GM12878 (cell line): ENCODE results near the gene EXOC7. TPM values are rescaled to one million over a fixed set of nuclear protein-coding genes. Genes with fewer than 3 reads are reported as not detected.

Source experiments
- ATAC-seq: fragments of 200-7000 bp; cut with Tn5 transposase; 3 replicates; pipeline ENCODE4 v1.9.1; 2020; ENCODE audit warnings: mild to moderate bottlenecking, moderate library complexity
- BruUV-seq: library from RNA; stranded (reverse); fragments of 400-500 nt; replicated peaks from 2 replicates; lab custom pipeline; 2021; lab: Mats Ljungman, UMichigan
- CTCF ChIA-PET: fragments of 300-600 bp; sonication (Branson Sonifier 250); formaldehyde crosslinking; extraction: SDS; loops from one replicate; lab custom pipeline; 2021; ENCODE audit warnings: inconsistent platforms; lab: Yijun Ruan, JAX
- POLR2A ChIA-PET: fragments of 350-600 bp; formaldehyde crosslinking; extraction: SDS; loops from one replicate; lab custom pipeline; 2021; ENCODE audit warnings: inconsistent platforms; lab: Charles Lee
- RAD21 ChIA-PET: fragments of 300-600 bp; sonication (Branson Sonifier 250); formaldehyde crosslinking; loops from one replicate; lab custom pipeline; 2023; ENCODE audit warnings: antibody characterized with exemption; ENCODE audit not compliant: unreplicated experiment; lab: Charles Lee
- SMC1A ChIA-PET: fragments of 300-600 bp; sonication (Branson Sonifier 250); formaldehyde crosslinking; loops from one replicate; lab custom pipeline; 2023; ENCODE audit not compliant: unreplicated experiment, uncharacterized antibody; lab: Charles Lee
- DNase-seq: peaks from one replicate; pipeline ENCODE4 v3.0.0-alpha.2; 2011; ENCODE audit warnings: low read depth, low spot score
- FAIRE-seq: peaks from 3 replicates; lab custom pipeline; 2011; peaks lifted over from hg19 to GRCh38; lab: Jason Lieb, UNC
- H2AFZ ChIP-seq: 2 replicates; pipeline ENCODE4 v1.6.0; 2011; ENCODE audit warnings: low read depth, low read length, control low read depth; ENCODE audit not compliant: control insufficient read depth
- H3K27ac ChIP-seq: 2 replicates; pipeline ENCODE4 v1.5.1; 2011; ENCODE audit warnings: control low read depth; ENCODE audit not compliant: control insufficient read depth, insufficient read depth
- H3K27me3 ChIP-seq, 2 experiments: replicated peaks in 1 of 2; 2 replicates each; pipeline versions ENCODE4 v1.6.0 to v1.6.1; 2011; ENCODE audit warnings: low read length in 1 of 2; ENCODE audit not compliant: control insufficient read depth in 2 of 2, insufficient read depth in 2 of 2
- H3K36me3 ChIP-seq, 2 experiments: 2 replicates each; pipeline ENCODE4 v1.5.1; 2011; ENCODE audit warnings: low read length in 1 of 2; ENCODE audit not compliant: control insufficient read depth in 2 of 2, insufficient read depth in 2 of 2
- H3K4me1 ChIP-seq: 2 replicates; pipeline ENCODE4 v1.6.1; 2011; ENCODE audit warnings: mild to moderate bottlenecking, low read length, moderate library complexity, mixed read lengths; ENCODE audit not compliant: control insufficient read depth, insufficient read depth
- H3K4me2 ChIP-seq: 2 replicates; pipeline ENCODE4 v1.6.0; 2011; ENCODE audit warnings: control low read depth; ENCODE audit not compliant: control insufficient read depth, insufficient read depth
- H3K4me3 ChIP-seq: fragments of 200-600 bp; sonication (generic); 2 replicates; pipeline ENCODE4 v1.5.1; 2016
- H3K79me2 ChIP-seq: 2 replicates; pipeline ENCODE4 v1.6.0; 2011; ENCODE audit warnings: low read length; ENCODE audit not compliant: control insufficient read depth, insufficient read depth
- H3K9ac ChIP-seq: 2 replicates; pipeline ENCODE4 v1.8.0; 2011; ENCODE audit warnings: low read length, control low read depth, mixed read lengths; ENCODE audit not compliant: control insufficient read depth, insufficient read depth
- H3K9me3 ChIP-seq: replicated peaks from 3 replicates; pipeline ENCODE4 v1.5.1; 2011; ENCODE audit warnings: mild to moderate bottlenecking, low read length; ENCODE audit not compliant: control insufficient read depth, insufficient read depth
- H4K20me1 ChIP-seq: 2 replicates; pipeline ENCODE4 v1.6.0; 2011; ENCODE audit not compliant: control insufficient read depth, insufficient read depth
- IRF5 ChIP-seq: fragments of 450-650 bp; IDR thresholded peaks from 2 replicates; pipeline ENCODE4 v1.6.1; 2017; ENCODE audit warnings: borderline replicate concordance
- MXI1 ChIP-seq: fragments of 150-350 bp; IDR thresholded peaks from 2 replicates; pipeline ENCODE4 v1.6.1; 2011; ENCODE audit warnings: low read depth, mild to moderate bottlenecking, inconsistent platforms, low read length, improper control_type of control experiment
- NFYA ChIP-seq: IDR thresholded peaks from 2 replicates; pipeline ENCODE4 v1.6.1; 2011; ENCODE audit warnings: low read depth, mild to moderate bottlenecking, low read length, improper control_type of control experiment, borderline replicate concordance
- PBX3 ChIP-seq: IDR thresholded peaks from 2 replicates; pipeline ENCODE4 v1.6.1; 2011; ENCODE audit warnings: mild to moderate bottlenecking, low read depth, low read length, moderate library complexity; ENCODE audit not compliant: insufficient replicate concordance
- RBBP5 ChIP-seq: fragments of 200-600 bp; sonication (generic); conservative IDR thresholded peaks from 2 replicates; pipeline ENCODE4 v1.6.1; 2016
- SKIL ChIP-seq: fragments of 450-650 bp; IDR thresholded peaks from 2 replicates; pipeline ENCODE4 v1.6.1; 2017; ENCODE audit warnings: mild to moderate bottlenecking, low read depth, inconsistent platforms; ENCODE audit not compliant: poor library complexity, severe bottlenecking
- SMARCA5 ChIP-seq: fragments of 450-650 bp; IDR thresholded peaks from 2 replicates; pipeline ENCODE4 v1.6.1; 2017; ENCODE audit warnings: mild to moderate bottlenecking
- SMC3 ChIP-seq: IDR thresholded peaks from 2 replicates; pipeline ENCODE4 v1.6.1; 2011; ENCODE audit warnings: low read length, improper control_type of control experiment, borderline replicate concordance
- TCF7 ChIP-seq: IDR thresholded peaks from 2 replicates; pipeline ENCODE4 v1.6.1; 2014; ENCODE audit warnings: antibody characterized with exemption, borderline replicate concordance
- ZBTB40 ChIP-seq: fragments of 450-650 bp; IDR thresholded peaks from 2 replicates; pipeline ENCODE4 v1.6.1; 2016; ENCODE audit warnings: mild to moderate bottlenecking, moderate library complexity, borderline replicate concordance
- ZNF207 ChIP-seq: fragments of 450-650 bp; IDR thresholded peaks from 2 replicates; pipeline ENCODE4 v1.6.1; 2014; ENCODE audit warnings: antibody characterized with exemption, mild to moderate bottlenecking, borderline replicate concordance
- ZNF217 ChIP-seq: fragments of 450-650 bp; IDR thresholded peaks from 2 replicates; pipeline ENCODE4 v1.6.1; 2017; ENCODE audit warnings: antibody characterized with exemption, mild to moderate bottlenecking
- ZNF622 ChIP-seq: fragments of 450-650 bp; IDR thresholded peaks from 2 replicates; pipeline ENCODE4 v1.6.1; 2017; ENCODE audit warnings: mild to moderate bottlenecking, inconsistent platforms
- WGBS: methylation state at CpG from one replicate; pipeline ENCODE4 v1.1.6; 2016; ENCODE audit warnings: low lambda C conversion rate; ENCODE audit not compliant: insufficient replicate concordance, insufficient coverage; ENCODE audit errors: missing lambda C conversion rate; 5-methylcytosine and 5-hydroxymethylcytosine counted together
- in situ Hi-C: fragments of 300-500 bp; cut with MboI; formaldehyde crosslinking; loops from 9 replicates; pipeline ENCODE4 v1.14.3; 2018; ENCODE audit warnings: mixed read lengths
- intact Hi-C: fragments of 100-400 bp; cut with micrococcal nuclease; formaldehyde crosslinking; loops from one replicate; pipeline ENCODE4 v1.14.2; 2022; ENCODE audit not compliant: unreplicated experiment
- polyA plus RNA-seq, 11 experiments: library from polyadenylated mRNA; depleted of rRNA in 4 of 11; unstranded in 6 of 11; stranded (reverse) in 5 of 11; fragments of >200 nt; fragmentation: Nextera tagmentation in 4 of 11; fragmentation: Illumina TruSeq in 1 of 11; extraction: Ambion mirVana in 4 of 11; extraction: Trizol in 1 of 11; gene quantifications; 1 replicate in 1 of 11; 2 replicates in 10 of 11; pipeline versions ENCODE4 v1.2.1 to v1.2.3, GENCODE V29; 2011 to 2016; ENCODE audit warnings: inconsistent platforms in 2 of 11, missing spikeins in 2 of 11, low read depth in 1 of 11
- total RNA-seq, 4 experiments: library from RNA; depleted of rRNA in 3 of 4; stranded (reverse); fragments of >200 nt in 3 of 4; fragmentation: Illumina TruSeq in 1 of 4; extraction: Trizol in 1 of 4; gene quantifications; 2 replicates each; pipeline versions ENCODE4 v1.2.1 to v1.2.3, GENCODE V29; 2013 to 2021

Gene EXOC7
- total and polyA plus RNA-seq, 10 of the 15 experiments (the other 5 are each of a cell fraction or from before 2014, with no cell fraction given): 18.8 to 71.3 (median 48.2) TPM

GRCh38 chr17:76102944-76103273, 678 bp downstream of the EXOC7 start:
- Histone ChIP-seq H4K20me1 (no peaks in the 10 kb centered on the region), H3K27me3 (no peaks in the 10 kb centered on the region), H3K79me2 (peaks cover 14% of the 10 kb centered on the region), H2AFZ (peak overlapping the region; percentile 90), H3K4me1 (peaks cover 6% of the 10 kb centered on the region), H3K36me3 (peaks cover 1 to 10% of the 10 kb centered on the region in 2 experiments; a peak in 3 of 4 replicates), H3K4me2 (peak overlapping the region; percentile 86), H3K27ac (peak overlapping the region; percentile 71), H3K9me3 (no peaks in the 10 kb centered on the region; the same call in 2 of the 3 replicates), H3K9ac (peak overlapping the region; percentile 69), H3K4me3 (peak overlapping the region; percentile 90)
- ChIA-PET SMC1A (interaction anchor here (0.7 to 1.3 kb wide), 3 partner anchors 24 to 170 kb away, joined by 3 to 4 read pairs (median 4); no protein-coding TSS in a partner anchor), POLR2A (interaction anchor here (0.6 to 1.3 kb wide), 2 partner anchors 76 to 162 kb away, joined by 3 read pairs; no protein-coding TSS in a partner anchor), CTCF (interaction anchor here (0.6 to 7.6 kb wide), 7 partner anchors 16 to 470 kb away, joined by 3 to 40 read pairs (median 4); no protein-coding TSS in a partner anchor), RAD21 (interaction anchor here (0.9 to 1.4 kb wide), 2 partner anchors 89 to 176 kb away, joined by 3 to 5 read pairs; no protein-coding TSS in a partner anchor)
- FAIRE-seq: peak; percentile 54
- intact Hi-C loops: no loop called here
- BruUV-seq: TSS peak; percentile 70
- peak; percentile 10 for ATAC-seq
- WGBS: 0% methylated on average over 4 of the region's 4 CpGs
- in situ Hi-C loops: no loop called here
- DNase-seq: no peak
- TF ChIP-seq IRF5 (no peak), PBX3 (no peak), ZNF622 (no peak), SKIL (no peak), TCF7 (no peak), SMC3 (no peak), ZBTB40 (no peak), NFYA (no peak), ZNF217 (no peak), SMARCA5 (no peak), RBBP5 (no peak), MXI1 (no peak), ZNF207 (no peak)
